ENCODE measurements around the gene CYP4F2.

GRCh38 chr19:15944401-15944800, 46.5 kb upstream of the CYP4F2 start:
- TF ChIP-seq, protein P1, sequence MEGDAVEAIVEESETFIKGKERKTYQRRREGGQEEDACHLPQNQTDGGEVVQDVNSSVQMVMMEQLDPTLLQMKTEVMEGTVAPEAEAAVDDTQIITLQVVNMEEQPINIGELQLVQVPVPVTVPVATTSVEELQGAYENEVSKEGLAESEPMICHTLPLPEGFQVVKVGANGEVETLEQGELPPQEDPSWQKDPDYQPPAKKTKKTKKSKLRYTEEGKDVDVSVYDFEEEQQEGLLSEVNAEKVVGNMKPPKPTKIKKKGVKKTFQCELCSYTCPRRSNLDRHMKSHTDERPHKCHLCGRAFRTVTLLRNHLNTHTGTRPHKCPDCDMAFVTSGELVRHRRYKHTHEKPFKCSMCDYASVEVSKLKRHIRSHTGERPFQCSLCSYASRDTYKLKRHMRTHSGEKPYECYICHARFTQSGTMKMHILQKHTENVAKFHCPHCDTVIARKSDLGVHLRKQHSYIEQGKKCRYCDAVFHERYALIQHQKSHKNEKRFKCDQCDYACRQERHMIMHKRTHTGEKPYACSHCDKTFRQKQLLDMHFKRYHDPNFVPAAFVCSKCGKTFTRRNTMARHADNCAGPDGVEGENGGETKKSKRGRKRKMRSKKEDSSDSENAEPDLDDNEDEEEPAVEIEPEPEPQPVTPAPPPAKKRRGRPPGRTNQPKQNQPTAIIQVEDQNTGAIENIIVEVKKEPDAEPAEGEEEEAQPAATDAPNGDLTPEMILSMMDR (IDR thresholded peaks at IDR 0.05 in 4 of 5, conservative IDR thresholded peaks at IDR 0.05 in 1 of 5), result no peak
- no peak for TF ChIP-seq POLR2A (IDR thresholded peaks at IDR 0.05)
